Cerebellar cortex (tissue), 1 donor: ENCODE measurements around the gene ZBTB1.
"Not testable (repeated sequence)": the region's sequence is repeated elsewhere in the genome, so short reads cannot be mapped to it uniquely, and the experiment has no call there.

Experiments used
- DNase-seq: peaks from one replicate; pipeline ENCODE4 v3.0.0-alpha.2; 2015; ENCODE audit warnings: low spot score

The ZBTB1 gene

GRCh38 chr14:64569646-64570045, 65.1 kb downstream of the ZBTB1 start:
- not testable (repeated sequence) for DNase-seq

GRCh38 chr14:64572386-64573104, 68.0 kb downstream of the ZBTB1 start:
- DNase-seq = no peak

GRCh38 chr14:64573109-64573508, 68.5 kb downstream of the ZBTB1 start:
- DNase-seq = no peak
